Stimulated activated CD8-positive, alpha-beta memory T cell treated with anti-CD3 and anti-CD28 coated beads, Interleukin-7, amount 100 ng/mL, for 1 hour (primary cell): ENCODE measurements around the gene COBL.
"Not testable (repeated sequence)": the region's sequence is repeated elsewhere in the genome, so short reads cannot be mapped to it uniquely, and the experiment has no call there.

ENCODE experiments used
- DNase-seq, 2 donors: peaks; one replicate each; pipeline ENCODE4 v3.0.0-alpha.2; 2020; ENCODE audit warnings: low read depth in 2 of 2

COBL gene

DNA sequence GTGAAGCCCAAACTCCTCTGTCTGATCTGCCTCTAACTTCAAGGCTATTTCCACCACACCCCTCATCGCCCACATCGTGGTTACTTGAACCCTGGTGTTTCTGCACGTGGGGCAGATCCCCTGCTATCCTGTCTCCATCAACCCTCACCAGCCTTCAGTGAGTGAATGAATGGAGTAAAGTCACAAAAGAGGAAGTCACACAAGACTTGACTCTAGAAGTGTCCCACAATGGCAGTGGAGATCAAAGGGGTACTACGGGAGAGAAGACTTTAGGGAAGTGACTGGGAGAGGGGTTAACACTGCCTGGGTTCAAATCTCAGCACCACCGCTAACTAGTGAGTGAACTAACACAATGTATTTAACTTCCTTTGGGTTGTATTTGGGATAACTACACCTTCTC, 85.9 kb downstream of the COBL start:
- DNase-seq, result no peak

DNA sequence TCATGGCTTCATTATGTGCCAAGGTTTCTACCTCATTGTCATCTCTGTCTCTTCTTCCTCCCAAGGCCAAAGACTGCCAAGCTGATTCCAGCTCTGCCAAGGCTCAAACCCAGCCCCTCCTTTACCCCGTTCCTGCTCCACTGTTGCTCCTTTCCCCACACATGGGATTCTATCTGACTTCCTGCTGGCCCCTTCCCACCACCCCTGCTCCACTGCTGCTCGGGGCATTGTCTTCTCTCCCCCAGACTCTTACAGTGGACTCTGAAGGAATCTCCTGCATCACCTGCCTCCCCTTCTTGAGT, 86.3 kb downstream of the COBL start:
- DNase-seq, result no peak

DNA sequence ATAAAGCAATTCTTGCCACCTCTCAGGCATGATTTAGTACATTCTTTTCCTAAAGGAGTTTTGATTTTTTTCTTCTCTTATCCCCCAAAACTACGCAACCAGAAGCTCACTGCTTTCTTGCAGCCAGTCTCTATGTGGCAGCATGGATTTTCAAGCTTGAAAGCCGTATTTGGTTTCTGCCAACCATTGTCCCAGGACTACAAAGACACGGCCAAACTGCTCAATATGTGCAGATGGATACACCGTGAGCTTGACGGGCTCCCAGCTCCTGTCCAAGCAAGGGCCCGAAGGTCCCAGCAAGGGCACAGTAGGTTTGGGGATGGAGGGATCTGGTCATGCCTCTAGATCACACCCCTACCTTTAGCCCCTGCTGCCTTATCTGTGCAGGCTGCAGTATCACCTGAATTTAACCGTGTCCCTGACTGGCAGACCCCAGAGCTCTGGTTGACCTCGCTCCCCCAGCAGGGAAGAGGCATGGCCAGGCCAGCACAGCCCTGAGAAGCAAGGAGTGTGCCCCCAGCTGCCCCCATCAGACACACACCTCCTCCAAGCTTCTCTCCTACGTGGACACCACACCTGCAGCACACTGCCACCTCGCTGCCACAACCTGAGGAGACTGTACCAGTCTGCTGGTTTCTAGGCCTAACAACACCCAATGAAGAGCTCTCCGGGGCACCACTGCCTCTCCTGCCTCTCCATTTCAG, 86.8 kb downstream of the COBL start:
- no peak for DNase-seq

DNA sequence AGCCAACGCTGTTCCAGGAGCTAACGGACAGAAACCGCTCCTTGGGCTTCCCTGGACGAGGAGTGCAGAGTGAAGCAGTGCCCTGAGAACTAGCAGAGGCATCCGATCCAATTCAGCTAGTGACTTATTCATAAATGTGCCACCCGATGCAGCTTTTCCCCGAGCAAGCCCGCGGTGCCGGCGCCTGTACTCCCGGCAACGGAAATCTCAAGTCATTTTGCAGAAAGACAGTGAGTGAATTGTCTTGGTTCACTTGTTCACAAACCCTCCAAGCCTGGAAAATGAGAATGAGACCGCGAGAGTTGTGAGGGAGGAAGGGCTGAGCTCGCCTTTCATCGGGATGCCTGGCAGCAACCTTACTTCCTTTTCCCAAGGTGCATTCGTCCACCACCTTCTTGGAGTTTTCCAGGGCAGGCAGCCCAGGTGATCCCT, 87.5 kb downstream of the COBL start:
- no peak for DNase-seq

DNA sequence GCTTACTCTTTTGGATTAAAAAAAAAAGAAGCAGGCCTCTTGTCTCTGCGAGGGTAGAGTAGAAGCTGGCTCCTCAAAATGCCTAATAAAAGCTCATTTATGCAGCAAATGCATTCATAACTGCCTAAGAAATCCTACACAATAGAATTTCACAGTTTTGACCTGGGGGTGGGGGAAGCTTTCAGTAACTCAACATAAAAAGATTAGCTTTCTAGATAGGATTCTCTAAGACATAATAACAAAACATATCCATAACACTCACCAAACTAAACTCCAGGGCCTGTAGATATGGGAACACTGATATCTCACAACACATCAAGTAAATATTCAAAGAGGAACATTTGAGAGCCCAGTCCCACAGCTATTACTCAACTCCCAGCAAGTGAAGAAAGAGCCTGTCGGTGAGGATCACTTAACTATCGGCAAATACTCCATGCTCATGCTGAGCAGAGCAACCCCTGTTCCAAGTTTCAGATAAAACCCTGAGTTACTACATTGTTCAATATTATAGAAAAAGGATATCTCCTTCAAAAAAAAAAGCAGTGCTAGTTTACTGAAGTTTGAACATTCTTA, 88.1 kb downstream of the COBL start:
- DNase-seq, result no peak

DNA sequence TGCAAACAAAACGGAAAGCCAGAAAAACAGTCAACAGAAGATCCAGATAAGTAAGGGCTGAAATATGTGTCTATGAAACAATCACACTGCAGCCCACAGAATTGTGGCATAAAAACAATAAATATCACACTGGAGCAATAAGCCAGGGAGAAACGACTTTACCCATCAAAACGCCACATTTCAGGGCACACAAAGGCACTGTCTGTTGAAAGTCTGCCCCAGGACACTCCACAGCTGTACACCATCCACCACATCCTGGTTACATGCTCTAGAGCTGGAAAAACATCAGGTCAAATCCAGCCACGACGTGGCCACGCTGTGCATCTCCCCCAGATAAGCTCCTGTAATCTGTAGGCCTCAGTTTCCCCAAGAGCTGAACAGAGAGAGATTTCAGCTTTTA, 88.7 kb downstream of the COBL start:
- no peak for DNase-seq

DNA sequence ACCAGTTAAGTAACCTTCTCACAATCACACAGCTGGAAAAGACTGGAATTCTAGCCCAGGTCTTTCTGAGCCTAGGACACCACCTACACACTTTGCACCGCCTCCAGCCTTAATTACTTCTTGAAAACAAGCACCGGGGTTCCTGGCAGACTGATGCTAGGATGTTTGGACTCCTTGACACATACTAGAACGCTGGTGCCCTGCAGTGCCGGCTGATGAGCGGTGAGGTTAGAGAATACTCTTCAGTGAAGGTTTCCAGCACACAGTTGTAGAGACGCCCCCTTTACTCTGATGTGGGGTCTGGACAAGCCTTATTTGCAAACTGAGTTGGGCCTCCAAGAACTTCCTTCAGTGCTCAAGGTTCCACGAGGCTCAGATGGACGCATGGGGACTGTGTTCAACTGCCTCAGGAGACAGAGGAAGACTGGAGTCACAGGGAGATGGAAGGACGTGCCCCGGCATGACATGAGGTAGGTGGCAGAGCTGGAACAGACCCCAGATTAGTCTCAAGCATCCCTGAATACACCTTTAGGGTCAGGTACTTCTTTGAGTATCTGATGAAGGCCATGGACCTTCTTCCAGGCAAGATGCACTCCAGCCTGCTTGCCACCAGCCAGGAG, 89.6 kb downstream of the COBL start:
- DNase-seq, result no peak

DNA sequence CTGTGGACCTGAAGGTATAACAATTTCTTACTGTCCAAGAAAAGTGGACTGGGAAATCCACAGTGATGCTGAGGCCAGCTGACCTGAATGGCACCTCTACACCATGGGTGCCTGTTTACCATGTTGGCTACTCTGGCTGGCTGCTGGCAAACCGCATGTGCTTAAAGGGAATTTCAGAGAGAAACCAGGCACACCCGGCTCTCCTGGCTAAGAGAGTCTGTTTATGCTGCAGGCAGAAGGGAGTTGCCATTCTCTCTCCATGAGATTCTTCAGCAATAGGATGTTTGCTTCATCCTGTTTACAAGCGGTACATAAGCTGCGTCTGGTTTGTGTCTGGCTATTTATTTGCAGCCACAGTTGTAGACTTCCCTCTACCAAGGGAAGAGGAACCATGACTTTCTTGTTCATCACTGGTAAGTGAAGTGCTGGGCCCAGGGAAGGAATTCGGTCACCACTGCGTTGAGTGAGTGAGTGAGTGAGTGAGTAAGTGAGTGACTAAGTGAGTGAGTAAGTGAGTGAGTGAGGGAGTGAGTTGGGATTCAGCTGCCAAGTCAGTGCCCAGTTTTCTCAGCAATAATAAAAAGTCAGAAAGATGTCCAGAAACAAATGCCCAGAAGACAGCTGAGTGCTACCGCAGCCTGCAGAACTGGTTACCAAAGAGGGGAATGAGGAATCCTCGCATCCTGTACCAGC, 90.4 kb downstream of the COBL start:
- DNase-seq, result no peak

DNA sequence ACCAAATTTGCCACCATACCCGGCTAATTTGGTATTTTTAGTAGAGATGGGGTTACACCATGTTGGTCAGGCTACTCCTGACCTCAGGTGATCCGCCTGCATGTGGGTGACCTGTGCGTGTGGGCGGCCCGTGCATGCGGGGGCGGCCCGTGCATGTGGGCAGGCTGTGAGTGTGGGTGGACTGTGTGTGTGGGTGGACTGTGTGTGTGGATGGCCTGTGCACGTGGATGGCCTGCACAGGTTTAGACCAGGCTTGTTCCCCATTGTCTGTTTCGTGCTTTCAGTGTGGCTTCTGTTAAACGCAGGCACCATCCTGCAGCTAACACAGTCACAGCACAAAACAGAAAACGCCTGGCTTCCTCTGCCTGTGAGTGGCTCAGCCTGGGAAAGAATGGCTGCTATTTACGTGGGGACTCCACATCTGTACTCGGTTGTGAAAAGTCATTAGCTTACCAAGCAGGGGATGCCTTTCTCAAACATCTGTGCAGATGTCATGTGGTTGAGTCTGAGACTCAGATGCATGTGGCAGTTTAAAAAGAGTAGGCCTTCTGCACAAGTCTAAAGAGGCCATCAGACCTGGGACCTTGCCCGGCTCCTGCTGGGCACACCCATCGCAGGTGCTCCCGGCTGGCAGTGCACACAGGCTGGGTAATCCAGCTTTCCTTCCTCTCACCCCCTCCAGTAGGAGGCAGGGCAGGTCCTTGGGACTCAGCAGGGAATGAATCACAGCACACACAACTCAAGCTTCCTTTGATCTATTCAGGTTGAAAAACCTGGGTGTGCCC, 91.6 kb downstream of the COBL start:
- no peak for DNase-seq

DNA sequence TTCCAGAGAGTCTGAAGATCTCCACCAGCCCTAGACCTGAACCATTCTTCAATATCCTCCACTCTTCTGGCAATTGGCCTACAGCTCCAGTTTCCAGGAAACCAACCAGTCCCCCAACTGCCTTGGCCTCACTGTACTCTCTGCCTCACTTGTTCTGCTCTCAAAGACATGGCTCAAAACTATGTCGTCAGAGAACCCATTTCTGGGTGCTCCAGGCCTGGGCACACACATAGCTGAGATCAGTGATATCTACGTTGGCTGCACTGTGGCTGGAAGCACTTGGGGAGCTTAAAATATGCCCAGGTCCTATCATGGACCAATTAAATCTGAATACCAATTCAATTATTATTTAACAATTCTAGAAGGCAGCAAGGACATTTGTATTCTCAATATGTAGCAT, 93.1 kb downstream of the COBL start:
- no peak for DNase-seq

DNA sequence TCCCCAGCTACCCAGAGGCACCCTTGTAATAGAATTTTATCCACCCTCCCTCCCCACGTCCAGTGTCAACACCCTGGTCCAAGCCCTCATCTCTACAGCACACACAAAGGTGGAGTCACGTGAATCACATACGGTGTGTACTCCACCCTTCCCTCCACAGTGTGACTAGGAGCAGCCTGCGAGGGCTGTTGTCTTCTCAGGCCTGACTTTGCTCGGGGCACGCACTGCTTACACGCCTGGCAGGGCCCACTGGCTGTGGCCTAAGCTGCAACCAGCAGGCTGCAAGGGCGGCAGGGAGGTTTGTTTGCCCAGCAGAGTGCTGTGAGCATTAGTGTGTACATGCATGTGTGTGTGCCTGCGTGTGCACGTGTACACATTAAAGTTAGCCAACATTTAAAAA, 93.7 kb downstream of the COBL start:
- DNase-seq, result no peak

DNA sequence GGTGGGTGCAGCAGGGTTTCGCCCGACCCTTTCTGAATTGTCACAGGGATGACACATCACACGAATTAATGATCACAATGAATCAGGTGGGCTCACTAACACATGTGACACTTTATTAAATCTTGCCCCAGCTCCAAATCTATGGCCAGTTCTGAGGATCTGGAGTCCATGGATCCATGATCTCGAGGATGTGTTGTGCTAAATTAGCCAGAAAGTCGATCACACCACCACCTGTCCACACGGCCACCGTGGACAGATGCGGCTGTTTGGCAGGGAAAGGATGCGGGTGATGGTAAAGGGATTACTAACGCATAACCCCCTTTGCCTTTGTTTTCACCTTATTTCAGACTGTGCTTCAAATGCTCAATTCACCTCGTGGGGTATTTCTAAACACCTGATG, 96.4 kb downstream of the COBL start:
- DNase-seq, result no peak

DNA sequence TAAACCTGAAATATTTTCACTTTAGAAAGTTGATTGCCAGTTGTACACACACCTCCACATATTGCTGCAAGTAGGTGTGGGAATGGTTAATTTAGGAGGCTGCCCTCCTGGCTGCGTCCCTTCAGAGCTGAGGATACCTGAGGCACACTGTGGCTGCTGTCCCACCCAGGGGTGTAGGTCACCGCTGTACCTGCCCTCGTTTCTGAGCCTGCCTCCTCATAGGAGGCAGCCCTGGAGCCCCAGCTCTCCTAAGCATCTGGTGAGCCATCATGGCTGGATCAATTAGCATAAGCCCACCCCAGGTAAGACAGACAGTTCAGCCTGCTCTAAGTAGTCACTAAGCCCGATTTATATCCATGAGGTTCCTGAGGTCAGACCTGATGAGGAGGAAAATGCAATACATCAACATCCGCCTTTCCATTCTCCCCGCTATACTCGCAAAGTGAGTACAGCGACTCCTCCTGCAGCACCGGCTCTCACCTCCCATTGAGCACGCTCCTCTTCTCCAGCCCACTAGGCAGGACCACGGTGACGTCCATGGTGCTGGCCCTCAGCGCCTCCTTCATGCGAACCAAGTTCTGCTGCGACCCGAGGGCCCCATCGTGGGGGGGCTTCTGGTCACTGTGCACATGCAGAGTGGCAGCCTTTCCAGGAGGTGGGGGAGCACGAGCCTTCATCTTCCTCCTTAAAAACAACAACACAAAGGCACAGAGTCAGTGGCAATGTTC, 97.2 kb downstream of the COBL start:
- no peak for DNase-seq

DNA sequence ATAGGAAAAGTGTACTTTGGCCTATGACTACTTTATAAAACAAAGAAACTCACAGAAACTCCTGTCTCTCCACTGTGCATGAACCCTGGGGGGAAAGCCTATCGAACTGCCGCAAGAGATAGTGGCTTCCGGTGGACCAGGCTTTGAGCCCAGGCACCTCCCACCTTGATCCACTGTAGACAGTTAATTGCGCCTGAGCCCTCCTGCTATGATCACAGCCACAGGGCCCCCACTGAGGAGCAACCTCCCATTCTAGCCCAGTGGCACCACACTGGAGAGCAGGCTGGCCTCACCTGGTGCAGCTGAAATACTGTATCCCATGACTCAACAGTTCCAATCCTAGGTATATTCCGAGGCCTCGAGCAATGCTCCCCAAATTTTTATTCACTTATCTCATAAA, 98.8 kb downstream of the COBL start:
- DNase-seq, result no peak

DNA sequence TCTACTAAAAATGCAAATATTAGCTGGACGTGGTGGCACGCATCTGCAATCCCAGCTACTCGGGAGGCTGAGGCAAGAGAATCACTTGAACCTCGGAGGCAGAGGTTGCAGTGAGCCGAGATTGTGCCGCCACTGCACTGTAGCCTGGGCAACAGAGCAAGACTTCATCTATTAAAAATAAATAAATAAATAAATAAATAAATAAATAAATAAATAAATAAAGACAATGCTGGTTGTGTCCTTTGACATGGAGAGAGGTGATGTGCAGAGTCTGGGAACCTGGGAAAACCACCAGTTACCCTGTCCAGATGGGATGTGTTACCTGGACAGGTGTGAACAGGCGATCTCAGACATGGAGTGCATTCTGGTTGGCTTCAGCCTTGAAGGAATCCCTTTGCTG, 102.5 kb downstream of the COBL start:
- DNase-seq, result no peak

DNA sequence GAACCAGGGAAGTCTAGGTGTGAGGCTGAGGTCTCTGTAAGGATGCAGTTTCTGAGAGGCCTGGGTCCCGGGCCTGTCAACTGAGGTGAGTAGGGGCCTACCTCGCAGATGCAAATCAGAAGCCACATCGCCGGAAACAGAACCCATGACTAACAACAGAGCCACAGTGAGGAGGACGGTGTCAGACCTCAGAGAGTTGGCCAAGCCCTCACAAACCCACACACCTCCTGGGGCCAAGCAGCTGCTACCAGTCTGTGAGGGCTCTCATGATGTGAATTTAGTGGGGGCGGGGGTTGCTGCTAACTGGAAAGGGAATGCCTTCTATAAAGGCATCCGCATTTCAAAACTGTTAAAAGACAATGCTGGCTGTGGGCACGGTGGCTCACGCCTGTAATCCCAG, 103.0 kb downstream of the COBL start:
- DNase-seq, result no peak

DNA sequence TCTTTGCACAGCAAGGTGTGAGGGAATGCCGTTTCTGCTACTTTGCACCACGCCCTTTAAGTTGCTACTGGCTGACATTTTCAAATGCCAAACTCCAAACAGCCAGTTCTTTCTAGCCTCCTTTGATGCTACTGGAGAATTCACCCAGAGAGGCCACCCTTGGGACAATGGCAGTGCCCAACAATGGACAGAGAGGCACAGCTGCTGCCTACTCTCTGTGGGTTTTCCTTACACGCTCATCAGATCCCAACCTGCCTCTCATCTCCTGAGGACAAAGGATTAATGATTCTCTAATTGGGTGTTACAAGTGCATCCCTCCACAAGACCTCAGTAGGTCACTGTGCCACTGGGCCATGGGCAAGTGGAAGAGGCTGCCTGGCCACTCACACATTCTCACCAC, 105.8 kb downstream of the COBL start:
- no peak for DNase-seq

DNA sequence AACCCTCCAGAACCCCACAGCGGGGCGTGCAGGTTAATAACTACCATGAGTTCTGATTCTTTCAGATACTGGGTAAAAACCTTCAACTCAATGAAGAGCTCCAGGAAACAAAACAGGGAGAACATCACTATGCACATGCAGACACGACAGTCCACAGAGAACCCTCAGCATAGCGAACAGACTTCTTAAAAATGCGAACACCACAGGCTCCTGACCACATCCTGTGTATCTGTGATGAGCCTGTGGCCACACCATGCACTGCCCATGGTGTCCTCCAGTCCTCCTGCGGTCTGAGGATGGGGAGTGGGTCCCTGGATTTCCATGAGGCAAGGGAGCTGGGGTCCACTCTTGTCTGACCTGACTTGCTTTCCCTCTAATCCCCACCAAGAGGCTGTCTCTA, 107.2 kb downstream of the COBL start:
- DNase-seq, result no peak

DNA sequence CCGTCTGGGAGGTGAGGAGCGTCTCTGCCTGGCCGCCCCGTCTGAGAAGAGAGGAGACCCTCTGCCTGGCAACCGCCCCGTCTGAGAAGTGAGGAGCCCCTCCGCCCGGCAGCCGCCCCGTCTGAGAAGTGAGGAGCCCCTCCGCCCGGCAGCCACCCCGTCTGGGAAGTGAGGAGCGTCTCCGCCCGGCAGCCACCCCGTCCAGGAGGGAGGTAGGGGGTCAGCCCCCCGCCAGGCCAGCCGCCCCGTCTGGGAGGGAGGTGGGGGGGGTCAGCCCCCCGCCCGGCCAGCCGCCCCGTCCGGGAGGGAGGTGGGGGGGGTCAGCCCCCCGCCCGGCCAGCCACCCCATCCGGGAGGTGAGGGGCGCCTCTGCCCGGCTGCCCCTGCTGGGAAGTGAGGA, 108.5 kb downstream of the COBL start:
- DNase-seq, result not testable (repeated sequence)

DNA sequence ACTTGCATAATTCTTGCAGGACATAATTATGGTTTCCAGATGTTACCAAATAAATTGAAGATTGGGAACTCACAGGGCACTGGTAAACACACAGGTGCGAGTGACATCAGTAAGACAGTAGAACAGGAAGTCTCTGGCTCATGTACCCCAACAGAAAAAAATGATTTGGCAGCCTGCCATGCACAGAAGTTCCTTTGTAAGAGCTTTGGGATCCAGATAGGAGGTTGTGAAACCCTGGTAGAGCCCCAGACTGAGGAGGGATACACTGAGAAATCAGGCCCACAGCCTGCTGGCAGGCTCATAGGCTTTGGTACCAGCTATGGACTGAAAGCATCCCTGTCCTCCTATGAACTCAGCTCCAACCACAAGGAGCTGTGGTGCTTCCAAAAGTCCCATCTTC, 118.0 kb downstream of the COBL start:
- DNase-seq, result no peak

DNA sequence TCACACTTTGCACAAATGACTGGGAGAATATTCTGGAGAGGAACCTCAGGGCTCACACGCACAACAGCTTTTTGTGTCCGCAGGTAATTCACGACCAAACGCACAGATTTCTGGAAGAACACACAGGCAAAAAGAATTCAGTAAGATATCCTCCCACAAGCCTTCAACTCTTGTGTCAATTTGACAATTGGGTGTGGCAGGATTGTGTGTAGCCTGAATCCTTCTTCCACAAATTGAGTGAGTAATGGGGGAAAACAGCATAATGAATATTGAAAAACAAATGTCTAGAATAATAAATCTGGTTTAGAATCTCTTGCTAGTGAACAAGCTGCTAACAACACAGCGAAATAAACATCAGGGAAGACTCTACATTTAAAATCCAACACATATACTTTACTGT, 125.6 kb downstream of the COBL start:
- no peak for DNase-seq

DNA sequence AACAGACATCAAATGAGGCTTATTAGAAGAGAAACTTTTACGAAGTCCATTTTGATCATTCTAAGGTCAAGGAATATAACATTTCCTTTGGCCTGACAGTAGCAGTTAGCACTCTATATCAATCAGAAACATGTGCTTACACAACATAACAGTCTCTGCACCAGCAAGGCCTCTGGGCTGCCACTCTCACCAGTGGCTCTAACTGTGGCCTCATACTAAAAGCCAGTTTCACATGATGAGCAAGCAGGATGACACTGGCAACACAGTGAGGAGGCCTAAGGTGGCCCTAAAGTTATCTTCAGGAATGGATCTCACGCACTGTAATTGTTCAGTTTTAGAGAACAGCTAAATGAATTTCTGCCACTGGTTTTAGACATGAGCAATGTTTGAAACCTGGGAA, 126.8 kb downstream of the COBL start:
- no peak for DNase-seq
